ENCODE measurements around the gene TENM3.

Gene TENM3

GRCh38 chr4:182292612-182293011, 49.4 kb downstream of the TENM3 start:
- H3K36me3 ChIP-seq (ENCODE audit: insufficient read depth, low read length): no peaks in the 10 kb centered on the region
- H3K9ac ChIP-seq (ENCODE audit: low read length): no peak overlapping the region
- no peaks in the 10 kb centered on the region for H3K9me3 ChIP-seq (ENCODE audit: low read length)

GRCh38 chr4:182293691-182294255, 50.6 kb downstream of the TENM3 start:
- Histone ChIP-seq H3K27ac (ENCODE audit: low read depth, low read length) (no peak overlapping the region), H3K27me3 (ENCODE audit: control insufficient read depth in 1 of 2, insufficient read depth in 2 of 2, low read length in 2 of 2) (no peaks in the 10 kb centered on the region), H3K9ac (ENCODE audit: low read length) (no peak overlapping the region), H3K4me1 (ENCODE audit: insufficient read depth, low read length) (no peaks in the 10 kb centered on the region), H3K9me3 (ENCODE audit: low read length) (no peaks in the 10 kb centered on the region), H3K36me3 (ENCODE audit: insufficient read depth, low read length) (no peaks in the 10 kb centered on the region), H3K4me3 (ENCODE audit: low read depth in 1 of 2, low read length in 2 of 2) (no peak overlapping the region)

More at GRCh38 chr4:182292612-182293011, 49.4 kb downstream of the TENM3 start:
- Histone ChIP-seq H3K27me3 (ENCODE audit: control insufficient read depth in 1 of 2, insufficient read depth in 2 of 2, low read length in 2 of 2) (no peaks in the 10 kb centered on the region), H3K27ac (ENCODE audit: low read depth, low read length) (no peak overlapping the region), H3K4me3 (ENCODE audit: low read depth in 1 of 2, low read length in 2 of 2) (no peak overlapping the region), H3K4me1 (ENCODE audit: insufficient read depth, low read length) (no peaks in the 10 kb centered on the region)

GRCh38 chr4:182294451-182294850, 51.2 kb downstream of the TENM3 start:
- H3K4me3 ChIP-seq (ENCODE audit: low read depth in 1 of 2, low read length in 2 of 2): no peak overlapping the region
- H3K27ac ChIP-seq (ENCODE audit: low read depth, low read length): no peak overlapping the region
- no peaks in the 10 kb centered on the region for H3K27me3 ChIP-seq (ENCODE audit: control insufficient read depth in 1 of 2, insufficient read depth in 2 of 2, low read length in 2 of 2)
- no peaks in the 10 kb centered on the region for H3K36me3 ChIP-seq (ENCODE audit: insufficient read depth, low read length)
- H3K4me1 ChIP-seq (ENCODE audit: insufficient read depth, low read length): no peaks in the 10 kb centered on the region
- H3K9ac ChIP-seq (ENCODE audit: low read length): no peak overlapping the region
- no peaks in the 10 kb centered on the region for H3K9me3 ChIP-seq (ENCODE audit: low read length)

GRCh38 chr4:182297659-182298058, 54.5 kb downstream of the TENM3 start:
- no peaks in the 10 kb centered on the region for H3K9me3 ChIP-seq (ENCODE audit: low read length)
- H3K4me1 ChIP-seq (ENCODE audit: insufficient read depth, low read length): no peaks in the 10 kb centered on the region
- no peaks in the 10 kb centered on the region for H3K27me3 ChIP-seq (ENCODE audit: control insufficient read depth in 1 of 2, insufficient read depth in 2 of 2, low read length in 2 of 2)
- no peak overlapping the region for H3K9ac ChIP-seq (ENCODE audit: low read length)
- H3K27ac ChIP-seq (ENCODE audit: low read depth, low read length): no peak overlapping the region
- no peaks in the 10 kb centered on the region for H3K36me3 ChIP-seq (ENCODE audit: insufficient read depth, low read length)
- no peak overlapping the region for H3K4me3 ChIP-seq (ENCODE audit: low read depth in 1 of 2, low read length in 2 of 2)

GRCh38 chr4:182301736-182302135, 58.5 kb downstream of the TENM3 start:
- Histone ChIP-seq H3K27me3 (ENCODE audit: control insufficient read depth in 1 of 2, insufficient read depth in 2 of 2, low read length in 2 of 2) (no peaks in the 10 kb centered on the region), H3K4me1 (ENCODE audit: insufficient read depth, low read length) (no peaks in the 10 kb centered on the region), H3K4me3 (ENCODE audit: low read depth in 1 of 2, low read length in 2 of 2) (no peak overlapping the region), H3K9me3 (ENCODE audit: low read length) (no peaks in the 10 kb centered on the region), H3K27ac (ENCODE audit: low read depth, low read length) (no peak overlapping the region), H3K9ac (ENCODE audit: low read length) (no peak overlapping the region), H3K36me3 (ENCODE audit: insufficient read depth, low read length) (no peaks in the 10 kb centered on the region)

- Histone ChIP-seq H3K9ac (ENCODE audit: low read length) (no peak overlapping the region), H3K9me3 (ENCODE audit: low read length) (no peaks in the 10 kb centered on the region), H3K4me3 (ENCODE audit: low read depth in 1 of 2, low read length in 2 of 2) (no peak overlapping the region), H3K4me1 (ENCODE audit: insufficient read depth, low read length) (peaks cover 6% of the 10 kb centered on the region), H3K27me3 (ENCODE audit: control insufficient read depth in 1 of 2, insufficient read depth in 2 of 2, low read length in 2 of 2) (no peaks in the 10 kb centered on the region), H3K36me3 (ENCODE audit: insufficient read depth, low read length) (no peaks in the 10 kb centered on the region), H3K27ac (ENCODE audit: low read depth, low read length) (no peak overlapping the region)
Measured at GRCh38 chr4:182303847-182304246, 60.6 kb downstream of the TENM3 start.

GRCh38 chr4:182306792-182307507, 63.7 kb downstream of the TENM3 start:
- H3K4me1 ChIP-seq (ENCODE audit: insufficient read depth, low read length): peaks cover 6% of the 10 kb centered on the region
- no peak overlapping the region for H3K9ac ChIP-seq (ENCODE audit: low read length)
- no peak overlapping the region for H3K4me3 ChIP-seq (ENCODE audit: low read depth in 1 of 2, low read length in 2 of 2)
- H3K27ac ChIP-seq (ENCODE audit: low read depth, low read length): no peak overlapping the region
- no peaks in the 10 kb centered on the region for H3K36me3 ChIP-seq (ENCODE audit: insufficient read depth, low read length)
- H3K9me3 ChIP-seq (ENCODE audit: low read length): no peaks in the 10 kb centered on the region
- no peaks in the 10 kb centered on the region for H3K27me3 ChIP-seq (ENCODE audit: control insufficient read depth in 1 of 2, insufficient read depth in 2 of 2, low read length in 2 of 2)

GRCh38 chr4:182307746-182308145, 64.5 kb downstream of the TENM3 start:
- no peak overlapping the region for H3K4me3 ChIP-seq (ENCODE audit: low read depth in 1 of 2, low read length in 2 of 2)
- no peak overlapping the region for H3K9ac ChIP-seq (ENCODE audit: low read length)
- H3K4me1 ChIP-seq (ENCODE audit: insufficient read depth, low read length): peaks cover 6% of the 10 kb centered on the region
- H3K9me3 ChIP-seq (ENCODE audit: low read length): no peaks in the 10 kb centered on the region
- H3K27ac ChIP-seq (ENCODE audit: low read depth, low read length): no peak overlapping the region
- H3K27me3 ChIP-seq (ENCODE audit: control insufficient read depth in 1 of 2, insufficient read depth in 2 of 2, low read length in 2 of 2): no peaks in the 10 kb centered on the region
- H3K36me3 ChIP-seq (ENCODE audit: insufficient read depth, low read length): no peaks in the 10 kb centered on the region

GRCh38 chr4:182309877-182310276, 66.7 kb downstream of the TENM3 start:
- no peak overlapping the region for H3K9ac ChIP-seq (ENCODE audit: low read length)
- no peak overlapping the region for H3K27ac ChIP-seq (ENCODE audit: low read depth, low read length)
- H3K36me3 ChIP-seq (ENCODE audit: insufficient read depth, low read length): no peaks in the 10 kb centered on the region
- H3K27me3 ChIP-seq (ENCODE audit: control insufficient read depth in 1 of 2, insufficient read depth in 2 of 2, low read length in 2 of 2): no peaks in the 10 kb centered on the region
- peaks cover 6% of the 10 kb centered on the region for H3K4me1 ChIP-seq (ENCODE audit: insufficient read depth, low read length)
- no peak overlapping the region for H3K4me3 ChIP-seq (ENCODE audit: low read depth in 1 of 2, low read length in 2 of 2)
- H3K9me3 ChIP-seq (ENCODE audit: low read length): peaks cover 3% of the 10 kb centered on the region

- H3K9ac ChIP-seq (ENCODE audit: low read length): no peak overlapping the region
- H3K4me3 ChIP-seq (ENCODE audit: low read depth in 1 of 2, low read length in 2 of 2): no peak overlapping the region
- no peaks in the 10 kb centered on the region for H3K36me3 ChIP-seq (ENCODE audit: insufficient read depth, low read length)
- H3K27me3 ChIP-seq (ENCODE audit: control insufficient read depth in 1 of 2, insufficient read depth in 2 of 2, low read length in 2 of 2): no peaks in the 10 kb centered on the region
- no peak overlapping the region for H3K27ac ChIP-seq (ENCODE audit: low read depth, low read length)
- peaks cover 3% of the 10 kb centered on the region for H3K9me3 ChIP-seq (ENCODE audit: low read length)
- H3K4me1 ChIP-seq (ENCODE audit: insufficient read depth, low read length): peaks cover 6% of the 10 kb centered on the region
Measured at GRCh38 chr4:182310316-182310715, 67.1 kb downstream of the TENM3 start.

- Histone ChIP-seq H3K4me1 (ENCODE audit: insufficient read depth, low read length) (peaks cover 6% of the 10 kb centered on the region), H3K36me3 (ENCODE audit: insufficient read depth, low read length) (no peaks in the 10 kb centered on the region), H3K9ac (ENCODE audit: low read length) (no peak overlapping the region), H3K27ac (ENCODE audit: low read depth, low read length) (no peak overlapping the region), H3K27me3 (ENCODE audit: control insufficient read depth in 1 of 2, insufficient read depth in 2 of 2, low read length in 2 of 2) (no peaks in the 10 kb centered on the region), H3K9me3 (ENCODE audit: low read length) (peaks cover 3% of the 10 kb centered on the region), H3K4me3 (ENCODE audit: low read depth in 1 of 2, low read length in 2 of 2) (no peak overlapping the region)
Measured at GRCh38 chr4:182310962-182311361, 67.8 kb downstream of the TENM3 start.

- no peaks in the 10 kb centered on the region for H3K27me3 ChIP-seq (ENCODE audit: control insufficient read depth in 1 of 2, insufficient read depth in 2 of 2, low read length in 2 of 2)
- peaks cover 3% of the 10 kb centered on the region for H3K9me3 ChIP-seq (ENCODE audit: low read length)
- no peak overlapping the region for H3K4me3 ChIP-seq (ENCODE audit: low read depth in 1 of 2, low read length in 2 of 2)
- H3K36me3 ChIP-seq (ENCODE audit: insufficient read depth, low read length): no peaks in the 10 kb centered on the region
- H3K9ac ChIP-seq (ENCODE audit: low read length): no peak overlapping the region
- H3K27ac ChIP-seq (ENCODE audit: low read depth, low read length): no peak overlapping the region
- H3K4me1 ChIP-seq (ENCODE audit: insufficient read depth, low read length): no peaks in the 10 kb centered on the region
Measured at GRCh38 chr4:182314537-182314936, 71.3 kb downstream of the TENM3 start.
